Panc1 (cell line): ENCODE data around the gene AKAP12. TPM values are rescaled to one million over a fixed set of nuclear protein-coding genes. Genes with fewer than 3 reads are reported as not detected.

Experiments used
- ATAC-seq: fragments of 200-7000 bp; cut with Tn5 transposase; 2 replicates; pipeline ENCODE4 v1.9.1; 2020; ENCODE audit warnings: mild to moderate bottlenecking, moderate library complexity
- BruUV-seq: library from RNA; stranded (reverse); fragments of 400-500 nt; replicated peaks from 2 replicates; lab custom pipeline; 2021; lab: Mats Ljungman, UMichigan
- CTCF ChIA-PET: fragments of 300-600 bp; sonication (Branson Sonifier 250); formaldehyde crosslinking; loops from one replicate; lab custom pipeline; 2022; ENCODE audit warnings: antibody characterized with exemption; lab: Charles Lee
- POLR2A ChIA-PET: fragments of 300-600 bp; sonication (Branson Sonifier 250); formaldehyde crosslinking; loops from one replicate; lab custom pipeline; 2022; ENCODE audit warnings: antibody characterized with exemption; lab: Charles Lee
- DNase-seq: peaks from one replicate; pipeline ENCODE4 v3.0.0-alpha.2; 2010; ENCODE audit warnings: low read depth, low spot score
- H3K27ac ChIP-seq: 2 replicates; pipeline ENCODE4 v1.5.1; 2011; ENCODE audit warnings: mild to moderate bottlenecking, low read length, inconsistent platforms
- H3K27me3 ChIP-seq: fragments of 200-500 bp; sonication (Bioruptor generic); 2 replicates; pipeline ENCODE4 v1.6.0; 2014; ENCODE audit warnings: low read length, inconsistent platforms; ENCODE audit not compliant: control insufficient read depth, insufficient read depth
- H3K36me3 ChIP-seq: fragments of 200-500 bp; sonication (Bioruptor generic); 2 replicates; pipeline ENCODE4 v1.5.1; 2014; ENCODE audit warnings: inconsistent platforms, mild to moderate bottlenecking, low read length, moderate library complexity; ENCODE audit not compliant: control insufficient read depth, insufficient read depth
- H3K4me1 ChIP-seq: 2 replicates; pipeline ENCODE4 v1.5.1; 2011; ENCODE audit warnings: inconsistent platforms, mild to moderate bottlenecking, low read length, moderate library complexity; ENCODE audit not compliant: control insufficient read depth, insufficient read depth
- H3K4me3 ChIP-seq, 2 experiments: 2 replicates each; pipeline ENCODE4 v1.5.1; 2011 to 2012; ENCODE audit warnings: low read depth in 2 of 2, low read length in 2 of 2, mild to moderate bottlenecking in 2 of 2, inconsistent platforms in 1 of 2, moderate library complexity in 1 of 2
- H3K9me3 ChIP-seq: fragments of 200-500 bp; sonication (Bioruptor generic); 2 replicates; pipeline ENCODE4 v1.5.1; 2014; ENCODE audit warnings: low read depth, mild to moderate bottlenecking, inconsistent platforms, low read length, moderate library complexity; ENCODE audit not compliant: control insufficient read depth, insufficient read depth
- CTCF ChIP-seq: fragments of 450-650 bp; IDR thresholded peaks from 2 replicates; pipeline ENCODE4 v1.5.1; 2017; ENCODE audit warnings: mild to moderate bottlenecking
- POLR2AphosphoS5 ChIP-seq: IDR thresholded peaks from 2 replicates; pipeline ENCODE4 v1.6.1; 2012; ENCODE audit warnings: mild to moderate bottlenecking, low read depth, low read length, moderate library complexity
- REST ChIP-seq, 2 experiments: IDR thresholded peaks; 2 replicates each; pipeline ENCODE4 v1.6.1; 2011 to 2012; ENCODE audit warnings: low read depth in 2 of 2, control low read depth in 1 of 2, low read length in 1 of 2, mild to moderate bottlenecking in 1 of 2, moderate library complexity in 1 of 2; ENCODE audit not compliant: insufficient read depth in 1 of 2
- SIN3A ChIP-seq: IDR thresholded peaks from 2 replicates; pipeline ENCODE4 v1.6.1; 2012; ENCODE audit warnings: low read depth, mild to moderate bottlenecking, low read length, moderate library complexity, borderline replicate concordance; ENCODE audit not compliant: insufficient read depth
- TCF7L2 ChIP-seq: IDR thresholded peaks from 2 replicates; pipeline ENCODE4 v1.6.1; 2011; ENCODE audit warnings: mild to moderate bottlenecking, low read depth, low read length, inconsistent platforms
- in situ Hi-C: cut with HindIII; loops from 2 replicates; pipeline ENCODE4 v1.10.0; 2016; ENCODE audit warnings: low sequenced_read_pairs, low pct_unique_long_range_greater_than_20kb
- intact Hi-C: fragments of 100-400 bp; cut with micrococcal nuclease; formaldehyde crosslinking; loops from one replicate; pipeline ENCODE4 v1.10.0; 2022; ENCODE audit not compliant: unreplicated experiment
- total RNA-seq: library from RNA; stranded (reverse); gene quantifications from one replicate; pipeline ENCODE4 v1.2.1, GENCODE V29; 2021; ENCODE audit not compliant: unreplicated experiment

The AKAP12 gene
- total RNA-seq, 1 experiment from 2014 or later, result 267 TPM

GRCh38 chr6:151387175-151387970 lies 147.6 kb downstream of the AKAP12 start:
- H3K27me3 ChIP-seq, result no peaks in the 10 kb centered on the region
- DNase-seq (no peak), ATAC-seq (no peak)
- intact Hi-C loops, result no loop called here
- in situ Hi-C loops, result no loop called here
- no peak overlapping the region for H3K4me3 ChIP-seq
- peaks cover 4% of the 10 kb centered on the region for H3K36me3 ChIP-seq
- peaks cover 26% of the 10 kb centered on the region for H3K4me1 ChIP-seq
- no TSS peak for BruUV-seq
- POLR2A ChIA-PET, result no interaction called here
- H3K9me3 ChIP-seq, result no peaks in the 10 kb centered on the region
- TF ChIP-seq CTCF (no peak), POLR2AphosphoS5 (no peak), SIN3A (no peak), TCF7L2 (no peak), REST (IDR thresholded peaks at IDR 0.05; ENCODE audit: insufficient read depth in 1 of 2, low read depth in 2 of 2, low read length in 1 of 2) (no peak)
- CTCF ChIA-PET, result no interaction called here
- H3K27ac ChIP-seq, result peak overlapping the region; percentile 9; the same call in 1 of the 2 replicates

- Histone ChIP-seq H3K36me3 (peaks cover 5% of the 10 kb centered on the region), H3K4me1 (peaks cover 34% of the 10 kb centered on the region), H3K9me3 (no peaks in the 10 kb centered on the region), H3K4me3 (no peak overlapping the region), H3K27ac (peak overlapping the region; percentile 7; the same call in 1 of the 2 replicates), H3K27me3 (no peaks in the 10 kb centered on the region)
- no TSS peak for BruUV-seq
- DNase-seq (no peak), ATAC-seq (no peak)
- no peak for TF ChIP-seq REST (IDR thresholded peaks at IDR 0.05; ENCODE audit: insufficient read depth in 1 of 2, low read depth in 2 of 2, low read length in 1 of 2)
- no peak for TF ChIP-seq CTCF
- TF ChIP-seq POLR2AphosphoS5, result no peak
- no peak for TF ChIP-seq SIN3A
- no peak for TF ChIP-seq TCF7L2
- in situ Hi-C loops (no loop called here), intact Hi-C loops (no loop called here)
- POLR2A ChIA-PET, result no interaction called here
- CTCF ChIA-PET, result no interaction called here
Measured at GRCh38 chr6:151388236-151388635, 148.5 kb downstream of the AKAP12 start.
